EH (cell line): ENCODE measurements around the gene DDX31.
"Not testable (repeated sequence)": the region's sequence is repeated elsewhere in the genome, so short reads cannot be mapped to it uniquely, and the experiment has no call there.

Experiments
- DNase-seq: peaks from one replicate; pipeline ENCODE4 v3.0.0-alpha.2; 2015; ENCODE audit warnings: low read depth

DDX31 gene

GRCh38 chr9:132577119-132577518, 92.7 kb downstream of the DDX31 start:
- DNase-seq = no peak

DNA sequence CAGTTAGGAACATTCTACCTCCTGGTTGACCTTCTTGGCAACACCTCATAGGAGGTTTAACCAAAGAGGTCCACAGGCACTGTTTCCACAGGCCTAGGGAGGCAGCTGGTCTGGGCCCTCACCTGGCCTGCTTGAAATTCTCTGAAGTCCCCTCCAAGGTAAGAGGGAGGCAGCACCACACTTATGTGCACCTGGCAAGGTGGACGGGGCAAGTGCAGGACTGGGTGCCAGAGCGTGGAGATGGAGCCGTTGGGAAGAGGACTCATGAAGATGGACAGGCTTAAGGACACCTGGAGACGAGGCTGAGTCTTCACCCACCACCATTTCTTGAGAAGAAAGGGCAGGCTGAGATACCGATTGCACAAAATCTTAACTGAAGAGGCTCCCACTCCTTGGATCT, 94.0 kb downstream of the DDX31 start:
- no peak for DNase-seq

GRCh38 chr9:132575005-132575609, 94.7 kb downstream of the DDX31 start:
- peak; percentile 79 for DNase-seq

- DNase-seq = peak; percentile 73
These were observed 96.9 kb downstream of the DDX31 start for GRCh38 chr9:132572921-132573320.

DNA sequence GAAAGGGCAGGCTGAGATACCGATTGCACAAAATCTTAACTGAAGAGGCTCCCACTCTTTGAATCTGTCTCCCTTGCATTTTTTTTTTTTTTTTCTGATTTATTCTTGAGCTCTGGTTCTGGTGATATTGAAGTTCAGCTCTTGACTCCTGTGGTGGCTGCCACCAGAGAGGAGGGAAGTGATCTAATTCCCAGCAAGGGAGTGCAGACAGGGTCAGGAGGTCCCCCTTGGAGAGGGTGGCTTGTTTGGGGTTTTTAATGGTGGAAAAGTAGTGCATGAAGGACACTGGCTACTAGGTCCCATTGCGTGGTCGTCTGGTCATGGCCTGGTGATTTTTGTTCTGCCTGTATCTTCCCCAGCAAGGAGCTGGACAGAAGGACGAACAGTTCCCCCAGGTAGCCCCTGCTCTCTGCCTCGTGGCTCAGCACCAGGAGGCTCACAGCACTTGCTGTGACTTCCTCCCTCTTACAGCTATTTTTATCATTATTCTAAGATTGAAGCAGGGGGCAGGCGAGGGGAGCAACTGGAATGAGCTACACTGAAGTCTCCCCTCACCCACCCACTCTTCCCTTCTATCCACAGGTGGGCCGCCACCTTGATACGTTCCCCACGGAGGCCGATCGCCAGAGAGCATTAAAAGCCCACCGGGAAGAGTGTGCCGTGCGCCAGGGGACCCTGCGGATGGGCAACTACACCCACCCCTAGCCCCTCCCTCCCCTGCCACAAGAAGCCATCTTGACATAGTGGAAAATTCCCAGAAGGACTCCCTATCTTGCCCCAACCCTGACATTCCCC, 97.8 kb downstream of the DDX31 start:
- DNase-seq = no peak

- DNase-seq = not testable (repeated sequence)
These were observed 101.0 kb downstream of the DDX31 start for GRCh38 chr9:132568787-132569186.

DNA sequence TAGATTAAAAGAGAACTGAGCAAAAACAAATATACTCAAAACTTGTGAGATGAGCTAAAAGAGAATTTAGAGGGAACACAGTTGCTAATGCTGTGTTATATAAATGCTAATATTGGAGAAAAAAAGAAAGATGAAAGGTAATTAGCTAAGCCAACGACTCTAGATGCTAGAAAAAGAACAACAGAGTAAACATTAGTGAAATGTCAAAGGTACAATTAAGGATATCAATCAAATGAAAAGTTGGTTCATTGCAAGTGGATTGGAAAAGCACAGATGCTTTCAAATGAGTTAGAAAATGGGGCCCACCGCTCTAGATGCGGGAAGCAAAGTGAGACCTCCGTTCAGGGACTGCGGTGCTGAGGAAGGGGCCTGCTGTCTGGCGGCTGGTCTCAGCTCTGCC, 105.3 kb downstream of the DDX31 start:
- no peak for DNase-seq

GRCh38 chr9:132562306-132562573, 107.5 kb downstream of the DDX31 start:
- DNase-seq = no peak

DNA sequence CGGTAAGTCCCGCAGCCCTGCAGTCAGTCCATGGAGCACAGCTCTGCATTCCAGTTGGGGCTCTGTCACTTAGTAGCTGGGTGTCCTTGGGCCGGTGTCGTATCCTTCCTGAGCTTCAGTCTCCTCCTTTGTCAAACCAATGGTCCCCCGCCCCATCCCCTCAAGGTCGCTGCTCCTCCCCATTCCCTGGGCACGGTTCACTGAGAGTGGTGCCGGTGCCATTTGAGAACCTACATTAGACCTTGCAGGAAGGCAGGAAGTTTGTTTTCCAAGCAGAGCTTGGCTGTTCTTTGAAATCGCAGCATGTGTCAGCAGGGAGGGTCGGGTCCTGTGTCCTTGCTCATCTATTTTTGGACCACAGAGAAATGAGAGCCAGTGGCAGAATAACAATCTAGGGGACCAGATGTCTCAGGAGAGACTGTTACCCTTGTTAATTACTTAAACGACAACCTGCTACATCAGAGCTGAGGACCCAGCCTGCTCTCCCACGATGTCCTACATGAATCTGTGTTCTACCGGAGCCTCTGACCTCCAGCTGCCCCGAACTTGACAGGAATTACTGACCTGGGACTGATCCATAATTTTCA, 109.1 kb downstream of the DDX31 start:
- DNase-seq = no peak

- no peak for DNase-seq
These were observed 110.1 kb downstream of the DDX31 start for GRCh38 chr9:132559711-132560110.

- no peak for DNase-seq
These were observed 112.6 kb downstream of the DDX31 start for GRCh38 chr9:132557159-132557558.

DNA sequence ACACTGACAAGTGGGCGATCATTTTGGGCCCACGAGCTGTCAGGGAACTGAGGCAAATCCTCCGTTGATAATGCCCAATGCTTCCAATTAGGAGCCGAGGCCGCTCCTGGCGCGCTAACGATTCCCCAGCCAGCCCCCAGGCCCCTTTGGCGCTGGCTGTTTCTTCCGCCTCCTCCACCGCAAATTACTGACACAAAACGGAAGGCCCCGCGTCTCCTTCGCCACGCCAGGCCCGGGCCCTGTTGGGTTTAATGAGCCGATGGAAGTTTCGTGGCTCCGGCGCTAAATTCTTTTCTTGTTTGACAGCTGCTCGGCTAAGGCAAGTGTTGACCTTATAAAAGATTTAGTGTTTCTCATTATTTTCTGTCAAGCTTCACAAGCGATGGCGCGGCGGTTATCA, 113.1 kb downstream of the DDX31 start:
- DNase-seq = no peak

DNA sequence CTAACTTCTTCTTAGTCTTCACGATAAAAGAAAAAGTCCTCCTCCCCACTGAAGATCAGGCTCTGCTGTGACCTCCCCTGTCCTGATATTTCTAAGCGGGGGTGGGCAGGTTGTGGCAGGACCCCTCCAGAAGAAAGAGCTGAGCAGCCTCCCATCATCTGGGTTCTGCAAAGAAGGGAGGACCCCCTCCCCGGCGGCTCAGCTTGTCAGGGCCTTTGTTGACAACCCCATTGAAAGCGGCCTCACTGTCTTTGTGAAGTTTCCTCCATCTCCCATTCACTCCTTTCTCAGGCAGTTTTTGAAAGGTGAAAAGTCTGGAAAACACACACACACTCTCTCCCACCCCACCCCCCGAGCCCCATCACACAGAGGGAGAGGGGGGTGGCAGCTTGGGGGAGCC, 113.5 kb downstream of the DDX31 start:
- DNase-seq = no peak

DNA sequence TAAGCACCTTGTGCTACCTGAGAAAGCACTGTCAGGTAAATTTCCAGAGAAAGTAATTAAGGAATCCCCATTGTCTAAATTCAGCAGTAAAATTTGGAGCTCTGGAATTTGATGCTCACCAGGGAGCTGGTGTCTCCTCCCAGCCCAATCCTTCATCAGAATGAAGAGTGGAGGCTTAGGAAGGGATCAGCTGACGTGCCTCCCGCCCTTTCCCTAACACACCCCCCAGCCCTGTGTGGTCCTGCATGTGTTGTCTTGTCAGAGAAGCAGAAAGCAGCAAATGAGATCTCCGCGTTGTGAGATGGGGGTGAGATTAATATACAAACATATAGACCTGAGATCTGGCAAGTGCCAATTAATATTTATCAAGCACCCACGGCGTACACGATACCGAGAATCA, 114.3 kb downstream of the DDX31 start:
- DNase-seq = no peak

- no peak for DNase-seq
These were observed 115.0 kb downstream of the DDX31 start for GRCh38 chr9:132554755-132555154.

DNA sequence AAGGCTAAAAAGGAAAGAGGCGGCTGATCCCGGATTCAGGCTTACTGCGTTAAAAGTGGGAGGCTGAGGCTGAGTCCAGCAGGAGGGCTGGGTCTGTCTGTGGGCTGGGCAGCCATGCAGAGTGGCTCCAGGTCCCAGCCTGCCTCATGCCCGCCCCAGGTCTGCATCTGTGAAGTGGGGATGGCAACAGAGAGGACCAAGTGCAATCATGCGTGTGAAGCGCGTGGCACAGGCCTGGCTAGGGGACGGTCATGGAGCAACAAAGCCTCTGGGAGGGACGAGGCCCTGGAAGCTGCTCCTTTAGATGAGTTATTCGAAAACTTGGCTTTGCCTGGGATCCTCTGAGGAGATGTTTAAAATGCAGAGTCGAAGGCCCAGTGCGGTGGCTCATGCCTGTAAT, 117.7 kb downstream of the DDX31 start:
- no peak for DNase-seq

DNA sequence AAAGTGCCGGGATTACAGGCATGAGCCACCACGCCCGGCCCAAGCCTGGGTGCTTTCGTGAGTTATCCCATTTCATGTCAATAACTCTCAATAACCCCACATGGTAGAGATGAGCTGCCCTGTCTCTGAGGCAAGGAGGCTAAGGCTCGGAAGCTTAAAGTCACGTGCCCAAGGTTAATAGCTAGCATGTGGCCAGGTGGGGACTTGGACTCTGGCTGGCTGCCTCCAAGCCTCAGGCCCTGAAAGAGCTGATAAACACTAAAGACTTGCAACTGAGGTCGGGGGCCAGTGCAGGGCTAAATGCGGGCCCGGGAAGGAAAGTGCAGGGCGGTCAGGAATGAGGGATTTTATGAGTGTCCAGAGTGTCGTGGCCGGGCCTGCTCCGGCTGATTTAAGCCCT, 118.2 kb downstream of the DDX31 start:
- DNase-seq = no peak

DNA sequence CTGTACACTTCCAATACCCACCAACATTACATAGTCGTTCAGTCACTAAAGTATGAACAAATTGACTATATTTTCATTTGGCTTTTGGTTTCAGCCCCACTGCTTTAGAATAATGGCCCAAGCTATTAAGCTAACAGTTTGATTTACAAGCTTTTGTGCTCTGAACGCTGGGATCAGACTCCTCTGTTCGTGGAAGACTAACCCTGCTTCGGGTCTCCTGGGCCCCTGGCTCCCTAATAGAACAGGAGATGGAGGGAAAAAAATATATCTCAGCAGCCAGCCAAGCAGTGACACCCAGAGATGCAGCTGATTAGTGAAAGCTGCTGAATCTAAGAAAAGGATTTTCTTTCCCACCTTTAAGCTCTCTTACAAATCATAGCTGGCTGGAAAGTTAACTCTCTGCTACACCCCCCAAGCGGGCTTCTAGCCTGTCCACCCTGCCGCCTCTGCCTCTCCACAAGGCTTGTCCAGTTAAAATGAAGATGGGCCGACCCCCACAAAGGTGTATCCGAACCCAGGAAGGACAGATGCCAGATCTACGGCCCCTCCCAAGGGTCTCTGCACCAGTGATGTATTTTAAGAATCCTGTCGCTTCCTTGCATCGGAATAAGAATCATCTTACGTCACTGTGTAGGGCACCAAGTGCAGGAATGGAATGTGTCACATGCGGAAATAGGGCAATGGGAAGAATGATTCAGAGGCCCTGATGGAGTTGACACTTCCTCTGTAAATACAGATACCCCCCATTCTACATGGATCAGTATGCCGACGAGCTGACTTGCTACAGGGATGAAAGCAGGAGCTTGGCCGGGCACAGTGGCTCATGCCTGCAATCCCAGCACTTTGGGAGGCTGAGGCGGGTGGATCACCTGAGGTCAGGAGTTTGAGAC, 120.8 kb downstream of the DDX31 start:
- DNase-seq = peak; percentile 49

DNA sequence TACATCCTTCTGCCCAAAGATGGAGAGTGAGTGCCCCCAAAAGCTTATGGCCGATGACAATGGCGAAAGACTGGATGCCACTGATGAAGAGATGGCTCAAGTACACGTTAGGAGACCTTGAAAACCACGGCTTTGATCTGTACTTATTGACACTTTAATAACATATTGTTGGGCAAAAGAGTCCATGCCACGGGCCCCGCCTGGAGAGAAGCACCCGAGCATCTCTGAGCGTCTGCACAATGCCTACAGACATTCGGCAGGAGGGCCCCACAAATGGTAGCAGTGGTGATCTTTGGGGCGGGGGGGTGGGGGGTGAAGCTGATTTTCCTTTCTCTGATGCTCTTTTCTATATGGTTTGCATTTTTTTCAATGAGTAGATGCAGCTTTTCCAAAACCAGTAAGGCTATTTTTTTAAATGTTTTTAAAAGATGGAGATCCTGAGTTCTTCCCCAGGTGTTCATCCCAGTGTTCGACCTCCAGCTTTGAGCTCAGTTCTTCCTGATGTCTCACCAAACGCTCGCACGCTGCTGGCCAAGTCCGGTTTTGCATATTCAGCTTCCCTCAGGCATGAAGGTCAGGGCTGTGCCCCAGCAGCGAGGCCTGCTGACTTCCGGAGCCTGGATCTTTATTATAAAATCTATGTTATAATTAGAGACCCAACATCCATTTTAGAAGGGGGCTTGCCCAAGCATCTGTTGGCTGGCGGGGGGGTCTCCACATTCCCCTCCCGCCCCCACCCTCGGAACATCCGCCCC, 121.6 kb downstream of the DDX31 start:
- no peak for DNase-seq

- no peak for DNase-seq
These were observed 122.3 kb downstream of the DDX31 start for GRCh38 chr9:132547436-132547835.

DNA sequence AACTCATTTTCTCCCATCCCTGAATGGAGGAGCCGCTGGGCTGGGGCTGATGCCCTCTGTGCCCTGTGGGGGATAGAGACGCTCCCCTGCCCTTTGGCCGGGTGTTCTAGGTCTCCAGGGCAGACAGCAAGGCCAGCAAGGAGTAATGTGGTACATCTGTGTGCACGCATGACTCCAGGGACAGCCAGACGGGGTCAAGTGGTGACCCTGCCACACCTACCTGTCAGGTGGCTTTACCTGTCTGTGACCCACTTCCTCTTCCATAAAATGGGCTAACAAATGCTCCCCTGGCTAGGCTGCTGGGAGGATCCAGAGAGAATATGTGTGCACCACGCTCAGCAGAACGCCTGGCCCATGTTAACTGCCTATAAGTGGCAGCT, 122.7 kb downstream of the DDX31 start:
- DNase-seq = no peak
